ENCODE data around the gene FAM135A.

GRCh38 chr6:70459235-70459634, 45.9 kb downstream of the FAM135A start:
- TF ChIP-seq POLR2AphosphoS5 (IDR thresholded peaks at IDR 0.05; ENCODE audit: low read depth, low read length): no peak
- no peak for TF ChIP-seq TAF1 (IDR thresholded peaks at IDR 0.05; ENCODE audit: borderline replicate concordance, insufficient read depth, low read length)
- TF ChIP-seq SIN3A (IDR thresholded peaks at IDR 0.05; ENCODE audit: borderline replicate concordance, insufficient read depth, low read length): no peak
- no peak for TF ChIP-seq REST (IDR thresholded peaks at IDR 0.05; ENCODE audit: insufficient read depth in 1 of 2, low read depth in 2 of 2, low read length in 2 of 2)
- TF ChIP-seq FOXP2 (optimal IDR thresholded peaks at IDR 0.05; ENCODE audit: borderline replicate concordance, extremely low read depth, extremely low read length, insufficient read depth): no peak
